ENCODE data around the gene PARD3.

GRCh38 chr10:34389801-34390200 lies 425.3 kb downstream of the PARD3 start:
- no peak for TF ChIP-seq EZH2 (IDR thresholded peaks at IDR 0.05; ENCODE audit: insufficient read depth, poor library complexity, severe bottlenecking)
- no peak for TF ChIP-seq EZH2phosphoT487 (IDR thresholded peaks at IDR 0.05; ENCODE audit: insufficient read depth, low read depth)
